ENCODE results near the gene ANTKMT. TPM values are rescaled to one million over a fixed set of nuclear protein-coding genes. Genes with fewer than 3 reads are reported as not detected.

Gene ANTKMT
- total RNA-seq, 1 donor from 2014 or later: 35.0 TPM

DNA sequence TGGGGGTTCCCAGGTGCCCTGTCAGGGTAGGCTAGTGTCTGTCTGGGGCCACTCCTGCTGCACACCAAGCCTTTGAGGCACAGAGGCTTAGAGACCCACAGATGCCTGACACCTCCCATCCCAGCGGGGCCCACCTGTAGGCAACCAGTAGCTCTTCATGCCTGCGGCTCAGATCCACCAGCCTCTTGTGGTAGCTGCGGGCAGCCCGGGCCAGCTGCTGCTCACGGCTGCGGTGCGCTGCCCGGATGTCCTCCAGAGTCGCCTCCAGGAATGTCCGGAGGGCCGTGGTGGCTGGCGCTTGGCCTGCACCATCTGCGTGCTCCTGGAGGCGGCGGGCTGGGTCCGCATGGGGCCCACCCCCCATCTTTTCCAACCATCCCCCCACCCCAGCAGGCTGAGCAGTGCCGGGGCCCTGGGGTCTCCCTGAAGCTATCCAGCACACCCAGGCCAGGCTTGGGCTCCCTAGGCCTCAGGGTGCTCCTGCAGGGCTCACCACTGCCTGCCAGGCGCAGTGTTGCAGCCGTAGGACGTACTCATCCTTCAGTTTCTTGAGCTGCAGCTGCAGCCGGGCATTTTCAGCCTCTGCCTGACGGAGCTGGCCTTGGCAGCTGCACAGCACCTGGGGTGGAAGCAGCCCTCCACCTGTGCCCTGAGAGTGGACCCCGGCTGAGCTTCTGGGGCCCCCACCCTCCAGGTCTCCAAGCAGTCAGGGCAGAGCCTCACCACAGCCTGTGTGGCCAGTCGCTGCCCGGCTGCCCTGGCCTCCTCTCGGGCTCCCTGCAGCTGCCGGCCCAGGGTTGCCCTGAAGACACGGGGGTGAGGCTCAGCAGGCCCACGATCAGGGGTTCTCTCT lies 3.5 kb downstream of the ANTKMT start:
- Histone ChIP-seq H3K27me3 (ENCODE audit: control insufficient read depth, insufficient read depth, low read length) (no peaks in the 10 kb centered on the region), H3K36me3 (ENCODE audit: control insufficient read depth, insufficient read depth, low read length) (peaks cover 2% of the 10 kb centered on the region), H3K4me3 (ENCODE audit: low read depth, low read length) (no peak overlapping the region)
- TF ChIP-seq, protein P1, sequence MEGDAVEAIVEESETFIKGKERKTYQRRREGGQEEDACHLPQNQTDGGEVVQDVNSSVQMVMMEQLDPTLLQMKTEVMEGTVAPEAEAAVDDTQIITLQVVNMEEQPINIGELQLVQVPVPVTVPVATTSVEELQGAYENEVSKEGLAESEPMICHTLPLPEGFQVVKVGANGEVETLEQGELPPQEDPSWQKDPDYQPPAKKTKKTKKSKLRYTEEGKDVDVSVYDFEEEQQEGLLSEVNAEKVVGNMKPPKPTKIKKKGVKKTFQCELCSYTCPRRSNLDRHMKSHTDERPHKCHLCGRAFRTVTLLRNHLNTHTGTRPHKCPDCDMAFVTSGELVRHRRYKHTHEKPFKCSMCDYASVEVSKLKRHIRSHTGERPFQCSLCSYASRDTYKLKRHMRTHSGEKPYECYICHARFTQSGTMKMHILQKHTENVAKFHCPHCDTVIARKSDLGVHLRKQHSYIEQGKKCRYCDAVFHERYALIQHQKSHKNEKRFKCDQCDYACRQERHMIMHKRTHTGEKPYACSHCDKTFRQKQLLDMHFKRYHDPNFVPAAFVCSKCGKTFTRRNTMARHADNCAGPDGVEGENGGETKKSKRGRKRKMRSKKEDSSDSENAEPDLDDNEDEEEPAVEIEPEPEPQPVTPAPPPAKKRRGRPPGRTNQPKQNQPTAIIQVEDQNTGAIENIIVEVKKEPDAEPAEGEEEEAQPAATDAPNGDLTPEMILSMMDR (IDR thresholded peaks at IDR 0.05; ENCODE audit: insufficient read depth, low read length, severe bottlenecking): no peak
- no peak for FAIRE-seq
- DNase-seq (ENCODE audit: low read depth): no peak

DNA sequence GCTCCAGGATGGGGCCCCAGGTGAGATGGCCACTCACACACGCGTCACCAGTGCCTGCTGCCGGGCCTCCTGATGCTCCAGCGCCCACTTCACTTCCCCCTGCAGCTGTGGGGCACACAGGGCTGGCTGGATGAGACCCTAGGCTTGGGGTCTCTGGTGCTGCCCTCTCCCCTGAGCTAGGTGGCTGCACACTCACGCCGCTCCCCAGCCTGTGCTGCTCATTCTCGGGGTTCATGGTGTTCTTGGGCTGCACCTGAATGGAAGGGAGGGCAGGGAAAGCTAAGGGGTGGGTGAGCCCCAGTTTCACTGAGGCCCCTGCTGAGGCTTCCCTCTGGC lies 4.1 kb downstream of the ANTKMT start:
- DNase-seq (ENCODE audit: low read depth) (no peak), FAIRE-seq (no peak)
- H3K36me3 ChIP-seq (ENCODE audit: control insufficient read depth, insufficient read depth, low read length): peaks cover 2% of the 10 kb centered on the region
- H3K4me3 ChIP-seq (ENCODE audit: low read depth, low read length): no peak overlapping the region
- TF ChIP-seq, protein P1 (IDR thresholded peaks at IDR 0.05; ENCODE audit: insufficient read depth, low read length, severe bottlenecking): no peak
- H3K27me3 ChIP-seq (ENCODE audit: control insufficient read depth, insufficient read depth, low read length): no peaks in the 10 kb centered on the region

- DNase-seq (ENCODE audit: low read depth) (no peak), FAIRE-seq (no peak)
- H3K4me3 ChIP-seq (ENCODE audit: low read depth, low read length): no peak overlapping the region
- H3K27me3 ChIP-seq (ENCODE audit: control insufficient read depth, insufficient read depth, low read length): no peaks in the 10 kb centered on the region
- TF ChIP-seq, protein P1 (IDR thresholded peaks at IDR 0.05; ENCODE audit: insufficient read depth, low read length, severe bottlenecking): no peak
- H3K36me3 ChIP-seq (ENCODE audit: control insufficient read depth, insufficient read depth, low read length): peaks cover 2% of the 10 kb centered on the region
Observed at GRCh38 chr16:725463-726187, 4.7 kb downstream of the ANTKMT start.

DNA sequence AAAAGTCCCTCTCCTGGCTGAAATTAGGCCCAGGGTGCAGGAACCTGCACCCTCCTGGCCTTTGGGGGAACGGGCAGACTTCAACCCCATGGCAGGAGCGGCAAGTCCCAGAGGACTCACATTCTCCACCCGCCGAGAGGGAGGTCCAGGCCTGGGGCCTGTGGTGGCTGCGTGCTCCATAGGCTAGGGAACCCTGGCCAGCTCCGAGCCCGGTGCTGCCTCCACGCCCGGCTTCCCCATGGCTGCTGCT lies 5.2 kb downstream of the ANTKMT start:
- Histone ChIP-seq H3K27me3 (ENCODE audit: control insufficient read depth, insufficient read depth, low read length) (no peaks in the 10 kb centered on the region), H3K4me3 (ENCODE audit: low read depth, low read length) (no peak overlapping the region), H3K36me3 (ENCODE audit: control insufficient read depth, insufficient read depth, low read length) (peaks cover 2% of the 10 kb centered on the region)
- TF ChIP-seq, protein P1 (IDR thresholded peaks at IDR 0.05; ENCODE audit: insufficient read depth, low read length, severe bottlenecking): no peak
- DNase-seq (ENCODE audit: low read depth) (no peak), FAIRE-seq (no peak)

GRCh38 chr16:726438-727290 lies 5.7 kb downstream of the ANTKMT start, which contains the start of the genes CCDC78 and HAGHL:
Gene CCDC78, minus strand, starts transcription at chr16:726443. Its CDS starts 76 bp downstream, at chr16:726367.
Gene HAGHL, plus strand, starts transcription at chr16:727106. Its CDS starts 404 bp downstream, at chr16:727510.
- Histone ChIP-seq H3K4me3 (ENCODE audit: low read depth, low read length) (peak within 1 kb of the TSS; percentile 72), H3K36me3 (ENCODE audit: control insufficient read depth, insufficient read depth, low read length) (peaks cover 4% of the 10 kb centered on the region), H3K27me3 (ENCODE audit: control insufficient read depth, insufficient read depth, low read length) (no peaks in the 10 kb centered on the region)
- FAIRE-seq (no peak), DNase-seq (ENCODE audit: low read depth) (no peak)
- TF ChIP-seq, protein P1 (IDR thresholded peaks at IDR 0.05; ENCODE audit: insufficient read depth, low read length, severe bottlenecking): no peak
